GM23338 (cell line): Measurements from ENCODE around the gene FDXACB1. TPM values are rescaled to one million over a fixed set of nuclear protein-coding genes. Genes with fewer than 3 reads are reported as not detected.

Experiments used
- ATAC-seq: fragments of 200-7000 bp; cut with Tn5 transposase; 3 replicates; pipeline ENCODE4 v1.9.1; 2020
- DNase-seq: peaks from one replicate; pipeline ENCODE4 v3.0.0-alpha.2; 2015; ENCODE audit warnings: low spot score
- H2AFZ ChIP-seq: fragments of 200-600 bp; sonication (generic); 2 replicates; pipeline ENCODE4 v1.8.0; 2016; ENCODE audit warnings: antibody characterized with exemption, mild to moderate bottlenecking, moderate library complexity
- H3F3A ChIP-seq: fragments of 200-600 bp; sonication (generic); replicated peaks from 2 replicates; pipeline ENCODE4 v1.8.0; 2017; ENCODE audit warnings: antibody characterized with exemption, mixed run types, low read depth
- H3K27ac ChIP-seq: fragments of 200-600 bp; sonication (generic); 2 replicates; pipeline ENCODE4 v1.6.1; 2016; ENCODE audit warnings: low read depth
- H3K27me3 ChIP-seq: fragments of 200-600 bp; sonication (generic); 2 replicates; pipeline ENCODE4 v1.8.0; 2016; ENCODE audit warnings: mild to moderate bottlenecking, mixed run types, moderate library complexity; ENCODE audit not compliant: insufficient read depth
- H3K36me3 ChIP-seq: fragments of 200-600 bp; sonication (generic); 2 replicates; pipeline ENCODE4 v1.8.0; 2016; ENCODE audit warnings: mild to moderate bottlenecking; ENCODE audit not compliant: insufficient read depth
- H3K4me1 ChIP-seq: fragments of 200-600 bp; sonication (generic); 2 replicates; pipeline ENCODE4 v1.8.0; 2016; ENCODE audit warnings: mild to moderate bottlenecking, moderate library complexity; ENCODE audit not compliant: insufficient read depth
- H3K4me2 ChIP-seq: fragments of 200-600 bp; sonication (generic); 2 replicates; pipeline ENCODE4 v1.7.1; 2017; ENCODE audit warnings: mixed run types
- H3K4me3 ChIP-seq: fragments of 200-600 bp; sonication (generic); 2 replicates; pipeline ENCODE4 v1.6.1; 2016; ENCODE audit warnings: mixed run types
- H3K79me2 ChIP-seq: fragments of 200-600 bp; sonication (generic); replicated peaks from 2 replicates; pipeline ENCODE4 v1.8.0; 2017; ENCODE audit warnings: mild to moderate bottlenecking; ENCODE audit not compliant: insufficient read depth
- H3K9me2 ChIP-seq: fragments of 200-600 bp; sonication (generic); 2 replicates; pipeline ENCODE4 v1.8.0; 2017; ENCODE audit not compliant: insufficient read depth
- H4K20me1 ChIP-seq: fragments of 200-600 bp; sonication (generic); replicated peaks from 2 replicates; pipeline ENCODE4 v1.8.0; 2017; ENCODE audit warnings: mild to moderate bottlenecking; ENCODE audit not compliant: insufficient read depth
- H3K27ac Mint-ChIP-seq: 2 replicates; pipeline ENCODE4 v1.8.0; 2020; ENCODE audit warnings: inconsistent platforms, mild to moderate bottlenecking, moderate library complexity, mixed read lengths
- H3K27me3 Mint-ChIP-seq: 3 replicates; pipeline ENCODE4 v1.8.0; 2022; ENCODE audit warnings: low read depth, mild to moderate bottlenecking, moderate library complexity, mixed read lengths, inconsistent platforms; ENCODE audit not compliant: insufficient read depth, poor library complexity
- H3K36me3 Mint-ChIP-seq: 3 replicates; pipeline ENCODE4 v1.8.0; 2021; ENCODE audit warnings: low read depth, mild to moderate bottlenecking, inconsistent platforms, moderate library complexity, mixed read lengths
- H3K4me1 Mint-ChIP-seq: 3 replicates; pipeline ENCODE4 v1.8.0; 2020; ENCODE audit warnings: mild to moderate bottlenecking, inconsistent platforms, mixed read lengths
- H3K4me3 Mint-ChIP-seq: 3 replicates; pipeline ENCODE4 v1.8.0; 2021; ENCODE audit warnings: moderate library complexity, mild to moderate bottlenecking, inconsistent platforms, mixed read lengths
- H3K9me3 Mint-ChIP-seq: 3 replicates; pipeline ENCODE4 v1.8.0; 2020; ENCODE audit warnings: moderate library complexity, mild to moderate bottlenecking, inconsistent platforms, mixed read lengths
- CREB1 ChIP-seq: fragments of 250-450 bp; sonication (Bioruptor Pico); IDR thresholded peaks from 2 replicates; pipeline ENCODE4 v1.5.0; 2020; ENCODE audit warnings: low read depth, mild to moderate bottlenecking, moderate library complexity
- CTCF ChIP-seq, 2 experiments: fragments of 200-600 bp in 1 of 2; sonication (generic) in 1 of 2; conservative IDR thresholded peaks; 2 replicates each; pipeline versions ENCODE4 v1.5.1 to v1.6.1; 2016 to 2017; ENCODE audit warnings: antibody characterized with exemption in 2 of 2, low read depth in 2 of 2, mild to moderate bottlenecking in 2 of 2, moderate library complexity in 1 of 2
- ETS1 ChIP-seq: IDR thresholded peaks from 2 replicates; pipeline ENCODE4 v1.6.1; 2016; ENCODE audit warnings: antibody characterized with exemption
- EZH2 ChIP-seq: fragments of 200-600 bp; sonication (generic); IDR thresholded peaks from one replicate; pipeline ENCODE4 v1.8.0; 2017; ENCODE audit warnings: antibody characterized with exemption, mild to moderate bottlenecking, low read depth; ENCODE audit not compliant: unreplicated experiment
- EZH2phosphoT487 ChIP-seq: fragments of 200-600 bp; sonication (generic); IDR thresholded peaks from one replicate; pipeline ENCODE4 v1.8.1; 2018; ENCODE audit warnings: antibody characterized with exemption; ENCODE audit not compliant: unreplicated experiment
- JUNB ChIP-seq: IDR thresholded peaks from one replicate; pipeline ENCODE4 v1.6.1; 2016; ENCODE audit warnings: antibody characterized with exemption; ENCODE audit not compliant: unreplicated experiment
- NANOG ChIP-seq: IDR thresholded peaks from 2 replicates; pipeline ENCODE4 v1.6.1; 2016; ENCODE audit warnings: antibody characterized with exemption, borderline replicate concordance
- POLR2AphosphoS5 ChIP-seq: IDR thresholded peaks from 2 replicates; pipeline ENCODE4 v1.6.1; 2016; ENCODE audit warnings: antibody characterized with exemption, low read depth
- REST ChIP-seq: IDR thresholded peaks from one replicate; pipeline ENCODE4 v1.6.1; 2018; ENCODE audit warnings: antibody characterized with exemption; ENCODE audit not compliant: unreplicated experiment
- STAT1 ChIP-seq: IDR thresholded peaks from one replicate; pipeline ENCODE4 v1.6.1; 2016; ENCODE audit warnings: antibody characterized with exemption; ENCODE audit not compliant: unreplicated experiment
- ZNF114 ChIP-seq: fragments of 250-450 bp; sonication (Bioruptor Pico); IDR thresholded peaks from 2 replicates; pipeline ENCODE4 v1.5.0; 2020; ENCODE audit warnings: mild to moderate bottlenecking, moderate library complexity
- ZNF331 ChIP-seq: fragments of 250-450 bp; sonication (Bioruptor Pico); IDR thresholded peaks from 2 replicates; pipeline ENCODE4 v1.5.0; 2020; ENCODE audit warnings: low read depth, mild to moderate bottlenecking, moderate library complexity
- ZNF462 ChIP-seq: fragments of 250-450 bp; sonication (Bioruptor Pico); IDR thresholded peaks from 2 replicates; pipeline ENCODE4 v1.5.0; 2020; ENCODE audit warnings: mild to moderate bottlenecking, moderate library complexity
- polyA plus RNA-seq: library from polyadenylated mRNA; unstranded; fragments of >200 nt; fragmentation: Nextera tagmentation; extraction: Ambion mirVana; gene quantifications from 2 replicates; pipeline ENCODE4 v1.2.1, GENCODE V29; 2016
- total RNA-seq: library from RNA; depleted of rRNA; stranded (reverse); fragments of >200 nt; shearing (Covaris generic); gene quantifications from 2 replicates; pipeline ENCODE4 v1.2.3, GENCODE V29; 2014

The FDXACB1 gene
- total and polyA plus RNA-seq, 2 experiments from 2014 or later, result 1.6 to 2.4 TPM

GRCh38 chr11:111840143-111840542 is 38.8 kb downstream of the FDXACB1 start:
- Mint-ChIP-seq H3K4me1 (peaks cover 15% of the 10 kb centered on the region; the same call in 2 of the 3 replicates), H3K27ac (no peak overlapping the region), H3K27me3 (no peaks in the 10 kb centered on the region), H3K9me3 (no peaks in the 10 kb centered on the region), H3K4me3 (no peak overlapping the region), H3K36me3 (peaks cover 4% of the 10 kb centered on the region; the same call in 1 of the 3 replicates)
- H3K4me1 ChIP-seq, result peaks cover 5% of the 10 kb centered on the region; the same call in 1 of the 2 replicates
- H3K9me2 ChIP-seq, result no peaks in the 10 kb centered on the region
- no peaks in the 10 kb centered on the region for H4K20me1 ChIP-seq
- H3K27ac ChIP-seq, result no peak overlapping the region
- H3F3A ChIP-seq, result no peaks in the 10 kb centered on the region
- no peaks in the 10 kb centered on the region for H3K79me2 ChIP-seq
- H3K4me2 ChIP-seq, result no peak overlapping the region
- H3K27me3 ChIP-seq, result no peaks in the 10 kb centered on the region
- H2AFZ ChIP-seq, result no peak overlapping the region
- no peak overlapping the region for H3K4me3 ChIP-seq
- no peaks in the 10 kb centered on the region for H3K36me3 ChIP-seq
- DNase-seq (peak; percentile 51), ATAC-seq (peak; percentile 57; the same call in 2 of the 3 replicates)
- TF ChIP-seq NANOG, result no peak
- TF ChIP-seq CTCF (conservative IDR thresholded peaks at IDR 0.05; ENCODE audit: low read depth in 2 of 2), result no peak
- TF ChIP-seq REST, result no peak
- TF ChIP-seq ZNF462 (CRISPR knock-in tag), result no peak
- no peak for TF ChIP-seq ETS1
- no peak for TF ChIP-seq JUNB
- TF ChIP-seq STAT1, result no peak
- TF ChIP-seq EZH2phosphoT487, result no peak
- no peak for TF ChIP-seq ZNF331 (CRISPR knock-in tag)
- no peak for TF ChIP-seq EZH2
- no peak for TF ChIP-seq ZNF114 (CRISPR knock-in tag)
- TF ChIP-seq CREB1 (CRISPR knock-in tag), result no peak
- TF ChIP-seq POLR2AphosphoS5, result no peak
